ENCODE measurements around the gene C1orf122.
"Not testable (repeated sequence)": the region's sequence is repeated elsewhere in the genome, so short reads cannot be mapped to it uniquely, and the experiment has no call there.

Gene C1orf122

GRCh38 chr1:37807555-37808368 lies at the start of gene C1orf122, which contains the start of gene YRDC:
TSS of gene C1orf122 (plus strand) at chr1:37807790. CDS start at chr1:37808405, 615 bp downstream.
TSS of gene YRDC (minus strand) at chr1:37808208. CDS start at chr1:37808180, 28 bp downstream.
- DNase-seq (ENCODE audit: low read depth): peak; percentile 90

- DNase-seq (ENCODE audit: low read depth): no peak
Observed at GRCh38 chr1:37759451-37759850, 48.1 kb upstream of the C1orf122 start.

GRCh38 chr1:37761416-37762095 lies 46.0 kb upstream of the C1orf122 start:
- DNase-seq (ENCODE audit: low read depth): no peak

GRCh38 chr1:37762516-37762915 lies 45.1 kb upstream of the C1orf122 start:
- no peak for DNase-seq (ENCODE audit: low read depth)

- no peak for DNase-seq (ENCODE audit: low read depth)
Observed at GRCh38 chr1:37763791-37764413, 43.7 kb upstream of the C1orf122 start.

GRCh38 chr1:37764414-37764825 lies 43.2 kb upstream of the C1orf122 start:
- DNase-seq (ENCODE audit: low read depth): peak; percentile 37

- DNase-seq (ENCODE audit: low read depth): no peak
Observed at GRCh38 chr1:37764888-37765441, 42.6 kb upstream of the C1orf122 start, which contains the start of gene EPHA10. TSS of gene EPHA10 (minus strand) at chr1:37765120. CDS start at chr1:37765066, 54 bp downstream.

- DNase-seq (ENCODE audit: low read depth): no peak
Observed at GRCh38 chr1:37765916-37766664, 41.5 kb upstream of the C1orf122 start.

- no peak for DNase-seq (ENCODE audit: low read depth)
Observed at GRCh38 chr1:37767488-37767887, 40.1 kb upstream of the C1orf122 start.

GRCh38 chr1:37771440-37771839 lies 36.1 kb upstream of the C1orf122 start:
- DNase-seq (ENCODE audit: low read depth): not testable (repeated sequence)

GRCh38 chr1:37776946-37777516 lies 30.6 kb upstream of the C1orf122 start:
- DNase-seq (ENCODE audit: low read depth): no peak

GRCh38 chr1:37778654-37779053 lies 28.9 kb upstream of the C1orf122 start:
- no peak for DNase-seq (ENCODE audit: low read depth)

- no peak for DNase-seq (ENCODE audit: low read depth)
Observed at GRCh38 chr1:37782491-37782890, 25.1 kb upstream of the C1orf122 start.

GRCh38 chr1:37792943-37793686 lies 14.5 kb upstream of the C1orf122 start:
- DNase-seq (ENCODE audit: low read depth): no peak

- peak; percentile 50 for DNase-seq (ENCODE audit: low read depth)
Observed at GRCh38 chr1:37793773-37794371, 13.7 kb upstream of the C1orf122 start, which contains the start of gene MANEAL. TSS of gene MANEAL (plus strand) at chr1:37793847. CDS start at chr1:37794183, 336 bp downstream.

GRCh38 chr1:37794372-37795339 lies 12.9 kb upstream of the C1orf122 start:
- DNase-seq (ENCODE audit: low read depth): no peak

- peak; percentile 47 for DNase-seq (ENCODE audit: low read depth)
Observed at GRCh38 chr1:37795340-37796125, 12.1 kb upstream of the C1orf122 start.

All from amniotic epithelial cell (primary cell).